Measurements from ENCODE around the gene NFE2L2.

GRCh38 chr2:177295484-177295883, 31.0 kb upstream of the NFE2L2 start:
- TF ChIP-seq, protein P1, sequence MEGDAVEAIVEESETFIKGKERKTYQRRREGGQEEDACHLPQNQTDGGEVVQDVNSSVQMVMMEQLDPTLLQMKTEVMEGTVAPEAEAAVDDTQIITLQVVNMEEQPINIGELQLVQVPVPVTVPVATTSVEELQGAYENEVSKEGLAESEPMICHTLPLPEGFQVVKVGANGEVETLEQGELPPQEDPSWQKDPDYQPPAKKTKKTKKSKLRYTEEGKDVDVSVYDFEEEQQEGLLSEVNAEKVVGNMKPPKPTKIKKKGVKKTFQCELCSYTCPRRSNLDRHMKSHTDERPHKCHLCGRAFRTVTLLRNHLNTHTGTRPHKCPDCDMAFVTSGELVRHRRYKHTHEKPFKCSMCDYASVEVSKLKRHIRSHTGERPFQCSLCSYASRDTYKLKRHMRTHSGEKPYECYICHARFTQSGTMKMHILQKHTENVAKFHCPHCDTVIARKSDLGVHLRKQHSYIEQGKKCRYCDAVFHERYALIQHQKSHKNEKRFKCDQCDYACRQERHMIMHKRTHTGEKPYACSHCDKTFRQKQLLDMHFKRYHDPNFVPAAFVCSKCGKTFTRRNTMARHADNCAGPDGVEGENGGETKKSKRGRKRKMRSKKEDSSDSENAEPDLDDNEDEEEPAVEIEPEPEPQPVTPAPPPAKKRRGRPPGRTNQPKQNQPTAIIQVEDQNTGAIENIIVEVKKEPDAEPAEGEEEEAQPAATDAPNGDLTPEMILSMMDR (IDR thresholded peaks at IDR 0.05), result no peak
- TF ChIP-seq POLR2A (IDR thresholded peaks at IDR 0.05; ENCODE audit: low read depth) (no peak), POLR2AphosphoS5 (IDR thresholded peaks at IDR 0.05) (no peak), EP300 (IDR thresholded peaks at IDR 0.05) (no peak)

Data from esophagus muscularis mucosa (tissue), 4 donors.